Measurements from ENCODE around the gene LNPEP. TPM values are rescaled to one million over a fixed set of nuclear protein-coding genes. Genes with fewer than 3 reads are reported as not detected.

LNPEP gene
- polyA plus RNA-seq, 3 donors: 21.1 to 30.7 (median 24.2) TPM

GRCh38 chr5:96994493-96994892 lies 58.6 kb downstream of the LNPEP start:
- DNase-seq: no peak

GRCh38 chr5:96995419-96995818 lies 59.5 kb downstream of the LNPEP start:
- DNase-seq: no peak

GRCh38 chr5:96997265-96997859 lies 61.5 kb downstream of the LNPEP start:
- DNase-seq: peak; percentile 60

- DNase-seq: no peak
Measured at GRCh38 chr5:96999856-97000255, 64.0 kb downstream of the LNPEP start.

- DNase-seq: no peak
Measured at GRCh38 chr5:97000391-97000790, 64.5 kb downstream of the LNPEP start.

GRCh38 chr5:97002983-97003382 lies 67.1 kb downstream of the LNPEP start:
- no peak for DNase-seq

GRCh38 chr5:97004423-97005060 lies 68.7 kb downstream of the LNPEP start:
- no peak for DNase-seq

GRCh38 chr5:97006454-97007060 lies 70.7 kb downstream of the LNPEP start:
- DNase-seq: no peak

- no peak for DNase-seq
Measured at GRCh38 chr5:97009212-97009898, 73.5 kb downstream of the LNPEP start.

- no peak for DNase-seq
Measured at GRCh38 chr5:97009921-97010320, 74.0 kb downstream of the LNPEP start.

- no peak for DNase-seq
Measured at GRCh38 chr5:97010606-97011005, 74.7 kb downstream of the LNPEP start.

GRCh38 chr5:97011567-97011966 lies 75.7 kb downstream of the LNPEP start:
- DNase-seq: no peak

GRCh38 chr5:97019435-97020117 lies 83.7 kb downstream of the LNPEP start:
- no peak for DNase-seq

- no peak for DNase-seq
Measured at GRCh38 chr5:97021416-97021815, 85.5 kb downstream of the LNPEP start.

- DNase-seq: no peak
Measured at GRCh38 chr5:97022898-97023297, 87.0 kb downstream of the LNPEP start.

GRCh38 chr5:97026721-97027120 lies 90.8 kb downstream of the LNPEP start:
- DNase-seq: no peak

- no peak for DNase-seq
Measured at GRCh38 chr5:97037819-97038218, 101.9 kb downstream of the LNPEP start.

- no peak for DNase-seq
Measured at GRCh38 chr5:97041239-97041638, 105.4 kb downstream of the LNPEP start.

GRCh38 chr5:97042996-97043395 lies 107.1 kb downstream of the LNPEP start:
- DNase-seq: peak; percentile 80

GRCh38 chr5:97043511-97043910 lies 107.6 kb downstream of the LNPEP start:
- no peak for DNase-seq

GRCh38 chr5:97044052-97044451 lies 108.2 kb downstream of the LNPEP start:
- DNase-seq: no peak

- DNase-seq: no peak
Measured at GRCh38 chr5:97046270-97046982, 110.5 kb downstream of the LNPEP start.
